ENCODE measurements around the gene ING5.

- TF ChIP-seq MYC (IDR thresholded peaks at IDR 0.05; ENCODE audit: low read depth, low read length) (no peak), CTCF (IDR thresholded peaks at IDR 0.05; ENCODE audit: extremely low read depth in 1 of 2, insufficient read depth in 1 of 2, low read depth in 1 of 2, low read length in 2 of 2) (no peak), EZH2 (IDR thresholded peaks at IDR 0.05; ENCODE audit: borderline replicate concordance, low read depth, low read length, severe bottlenecking) (no peak), POLR2AphosphoS5 (IDR thresholded peaks at IDR 0.05; ENCODE audit: insufficient read depth, low read depth, low read length) (no peak)
Measured at GRCh38 chr2:241678307-241678706, 23.5 kb upstream of the ING5 start.

All from endothelial cell of umbilical vein (primary cell).